Lower leg skin (tissue), 3 donors: Measurements from ENCODE around the gene CYYR1.

Experiments used
- POLR2A ChIP-seq, 2 donors: fragments of 450-650 bp; IDR thresholded peaks; one replicate each; pipeline ENCODE4 v1.6.1; 2016 to 2017; ENCODE audit warnings: antibody characterized with exemption in 2 of 2, mild to moderate bottlenecking in 1 of 2, moderate library complexity in 1 of 2
- TF ChIP-seq, protein P1 (sequence below), 3 donors: fragments of 450-650 bp; IDR thresholded peaks; one replicate each; pipeline ENCODE4 v1.5.1; 2016; ENCODE audit warnings: antibody characterized with exemption in 3 of 3, mild to moderate bottlenecking in 3 of 3, moderate library complexity in 2 of 3

DNA sequence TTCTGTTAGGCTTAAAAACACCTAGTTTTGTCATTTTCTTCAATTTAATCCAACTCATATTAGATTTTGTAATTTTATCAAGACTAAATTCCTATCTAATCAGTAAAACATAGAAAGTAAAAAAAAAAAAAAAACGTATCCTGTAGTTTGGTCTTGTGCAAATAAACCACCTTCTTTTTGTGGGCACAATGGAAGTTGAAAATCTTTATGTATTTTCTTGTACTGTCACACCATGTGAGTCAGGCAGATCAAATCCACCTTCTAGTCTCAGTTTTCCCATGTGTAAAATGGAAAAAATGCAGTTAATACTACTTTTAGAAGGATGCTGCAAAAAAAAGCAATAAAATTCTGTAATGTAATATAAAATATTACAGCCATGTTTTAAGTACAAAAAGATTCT is 129.8 kb downstream of the CYYR1 start:
- TF ChIP-seq, protein P1, sequence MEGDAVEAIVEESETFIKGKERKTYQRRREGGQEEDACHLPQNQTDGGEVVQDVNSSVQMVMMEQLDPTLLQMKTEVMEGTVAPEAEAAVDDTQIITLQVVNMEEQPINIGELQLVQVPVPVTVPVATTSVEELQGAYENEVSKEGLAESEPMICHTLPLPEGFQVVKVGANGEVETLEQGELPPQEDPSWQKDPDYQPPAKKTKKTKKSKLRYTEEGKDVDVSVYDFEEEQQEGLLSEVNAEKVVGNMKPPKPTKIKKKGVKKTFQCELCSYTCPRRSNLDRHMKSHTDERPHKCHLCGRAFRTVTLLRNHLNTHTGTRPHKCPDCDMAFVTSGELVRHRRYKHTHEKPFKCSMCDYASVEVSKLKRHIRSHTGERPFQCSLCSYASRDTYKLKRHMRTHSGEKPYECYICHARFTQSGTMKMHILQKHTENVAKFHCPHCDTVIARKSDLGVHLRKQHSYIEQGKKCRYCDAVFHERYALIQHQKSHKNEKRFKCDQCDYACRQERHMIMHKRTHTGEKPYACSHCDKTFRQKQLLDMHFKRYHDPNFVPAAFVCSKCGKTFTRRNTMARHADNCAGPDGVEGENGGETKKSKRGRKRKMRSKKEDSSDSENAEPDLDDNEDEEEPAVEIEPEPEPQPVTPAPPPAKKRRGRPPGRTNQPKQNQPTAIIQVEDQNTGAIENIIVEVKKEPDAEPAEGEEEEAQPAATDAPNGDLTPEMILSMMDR (IDR thresholded peaks at IDR 0.05), result no peak
- no peak for TF ChIP-seq POLR2A (IDR thresholded peaks at IDR 0.05)
